Measurements from ENCODE around the gene NUDT8.
A peak's percentile ranks its signal among the peaks of the same experiment; 100 is the strongest.

DNA sequence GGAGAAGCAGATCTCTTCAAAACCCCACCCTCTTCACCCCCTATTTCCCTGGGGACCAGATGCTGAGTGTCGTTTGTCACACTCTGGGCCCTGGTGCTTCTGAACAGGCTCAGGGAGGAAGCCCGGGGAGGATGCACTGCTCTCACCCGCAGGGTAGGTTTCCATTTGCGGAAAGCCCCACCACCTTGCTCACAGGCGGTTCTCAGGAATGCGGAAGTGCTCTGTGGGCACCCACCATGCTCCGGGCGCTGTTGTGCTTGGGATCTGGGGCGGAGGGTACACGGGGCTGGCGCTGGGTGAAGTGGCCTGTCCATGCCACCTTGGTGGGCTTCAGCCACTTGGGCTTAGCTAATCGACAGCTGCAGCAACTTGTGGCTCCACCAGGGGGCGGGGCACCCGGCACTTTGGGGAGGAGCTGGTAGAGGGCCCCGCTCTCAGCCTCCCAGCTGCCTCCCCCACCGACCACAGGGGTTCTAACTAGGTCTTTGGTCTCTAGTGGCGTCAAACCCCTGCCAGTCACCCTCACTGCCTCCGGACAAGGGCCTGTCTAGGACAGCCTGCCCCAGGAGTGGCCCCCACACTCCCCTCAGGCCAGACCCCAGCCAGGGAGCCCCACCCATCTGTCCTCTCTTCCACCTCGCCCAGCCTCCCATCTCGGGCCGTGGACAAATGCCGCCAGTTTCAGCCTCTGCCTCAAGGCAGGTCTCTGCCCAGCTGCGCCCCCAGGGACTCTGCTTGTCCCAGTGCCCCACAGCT lies 15.6 kb downstream of the NUDT8 start:
- TF ChIP-seq, protein P1, sequence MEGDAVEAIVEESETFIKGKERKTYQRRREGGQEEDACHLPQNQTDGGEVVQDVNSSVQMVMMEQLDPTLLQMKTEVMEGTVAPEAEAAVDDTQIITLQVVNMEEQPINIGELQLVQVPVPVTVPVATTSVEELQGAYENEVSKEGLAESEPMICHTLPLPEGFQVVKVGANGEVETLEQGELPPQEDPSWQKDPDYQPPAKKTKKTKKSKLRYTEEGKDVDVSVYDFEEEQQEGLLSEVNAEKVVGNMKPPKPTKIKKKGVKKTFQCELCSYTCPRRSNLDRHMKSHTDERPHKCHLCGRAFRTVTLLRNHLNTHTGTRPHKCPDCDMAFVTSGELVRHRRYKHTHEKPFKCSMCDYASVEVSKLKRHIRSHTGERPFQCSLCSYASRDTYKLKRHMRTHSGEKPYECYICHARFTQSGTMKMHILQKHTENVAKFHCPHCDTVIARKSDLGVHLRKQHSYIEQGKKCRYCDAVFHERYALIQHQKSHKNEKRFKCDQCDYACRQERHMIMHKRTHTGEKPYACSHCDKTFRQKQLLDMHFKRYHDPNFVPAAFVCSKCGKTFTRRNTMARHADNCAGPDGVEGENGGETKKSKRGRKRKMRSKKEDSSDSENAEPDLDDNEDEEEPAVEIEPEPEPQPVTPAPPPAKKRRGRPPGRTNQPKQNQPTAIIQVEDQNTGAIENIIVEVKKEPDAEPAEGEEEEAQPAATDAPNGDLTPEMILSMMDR (IDR thresholded peaks at IDR 0.05): peak; percentile 33 to 62 (median 52)
- TF ChIP-seq POLR2A (IDR thresholded peaks at IDR 0.05): no peak

All from adrenal gland (tissue), 5 donors.